MM.1S (cell line): ENCODE data around the gene TTC19.

ENCODE experiments used
- CTCF ChIP-seq: fragments of 300-600 bp; sonication (generic); IDR thresholded peaks from 2 replicates; pipeline ENCODE4 v1.5.1; 2016; ENCODE audit warnings: antibody characterized with exemption, low read length, mixed read lengths
- EZH2 ChIP-seq: fragments of 300-600 bp; sonication (generic); optimal IDR thresholded peaks from 2 replicates; pipeline ENCODE3; 2017; ENCODE audit warnings: low read depth, mild to moderate bottlenecking, antibody characterized with exemption, low read length, mixed read lengths
- EZH2phosphoT487 ChIP-seq: fragments of 300-600 bp; sonication (generic); IDR thresholded peaks from 2 replicates; pipeline ENCODE4 v1.6.1; 2018; ENCODE audit warnings: antibody characterized with exemption, low read length

GRCh38 chr17:15998031-15998562, 1.5 kb upstream of the TTC19 start:
- TF ChIP-seq CTCF (no peak), EZH2 (no peak), EZH2phosphoT487 (no peak)
